HCT116 (cell line): ENCODE results near the gene ENTR1. TPM values are rescaled to one million over a fixed set of nuclear protein-coding genes. Genes with fewer than 3 reads are reported as not detected.

ENCODE experiments used
- ATAC-seq: fragments of 200-7000 bp; cut with Tn5 transposase; 2 replicates; pipeline ENCODE4 v1.9.1; 2020; ENCODE audit warnings: mild to moderate bottlenecking, moderate library complexity
- Bru-seq: library from RNA; stranded (reverse); fragments of 400-500 nt; gene quantifications from one replicate; lab custom pipeline; 2021; lab: Mats Ljungman, UMichigan
- BruChase-seq, 2 experiments: library from RNA; stranded (reverse); fragments of 400-500 nt; gene quantifications; one replicate each; lab custom pipeline; 2021; lab: Mats Ljungman, UMichigan
- BruUV-seq: library from RNA; stranded (reverse); fragments of 400-500 nt; replicated peaks from 2 replicates; lab custom pipeline; 2021; lab: Mats Ljungman, UMichigan
- CTCF ChIA-PET: fragments of 300-600 bp; sonication (Branson Sonifier 250); formaldehyde crosslinking; loops from one replicate; lab custom pipeline; 2021; ENCODE audit warnings: antibody characterized with exemption; lab: Charles Lee
- POLR2A ChIA-PET: fragments of 300-600, 350-600 bp; sonication (Branson Sonifier 250); formaldehyde crosslinking; loops from one replicate; lab custom pipeline; 2021; ENCODE audit warnings: antibody characterized with exemption; lab: Charles Lee
- RAD21 ChIA-PET, 2 experiments: fragments of 300-600 bp; sonication (Branson Sonifier 250); formaldehyde crosslinking; loops; one replicate each; lab custom pipeline; 2023; ENCODE audit warnings: low total read pairs in 2 of 2; ENCODE audit not compliant: uncharacterized antibody in 2 of 2, unreplicated experiment in 2 of 2, low non-redundant PET in 1 of 2; lab: Charles Lee
- DNase-seq: peaks from one replicate; pipeline ENCODE4 v3.0.0-alpha.2; 2010; ENCODE audit warnings: low read depth, low spot score
- H2AFZ ChIP-seq: fragments of 200-600 bp; shearing (Covaris generic), sonication (generic); 2 replicates; pipeline ENCODE4 v1.6.1; 2017; ENCODE audit warnings: low read depth, mixed run types, mixed read lengths, antibody characterized with exemption, low read length; ENCODE audit not compliant: poor library complexity, severe bottlenecking
- H3K27ac ChIP-seq: 2 replicates; pipeline ENCODE4 v1.5.1; 2012; ENCODE audit warnings: low read depth, low read length
- H3K27me3 ChIP-seq: fragments of 200-600 bp; sonication (generic); 2 replicates; pipeline ENCODE4 v1.6.1; 2016; ENCODE audit warnings: mixed run types, low read length, mixed read lengths; ENCODE audit not compliant: insufficient read depth
- H3K36me3 ChIP-seq, 2 experiments: fragments of 200-500 bp in 1 of 2; fragments of 200-600 bp in 1 of 2; sonication (Bioruptor generic) in 1 of 2; sonication (generic) in 1 of 2; 2 replicates each; pipeline versions ENCODE4 v1.5.1 to v1.6.1; 2014 to 2016; ENCODE audit warnings: low read length in 2 of 2, inconsistent platforms in 1 of 2, mixed read lengths in 1 of 2, mixed run types in 1 of 2; ENCODE audit not compliant: insufficient read depth in 2 of 2, control insufficient read depth in 1 of 2
- H3K4me1 ChIP-seq, 2 experiments: fragments of 200-600 bp in 1 of 2; sonication (generic) in 1 of 2; 2 replicates each; pipeline versions ENCODE4 v1.5.1 to v1.6.1; 2012 to 2017; ENCODE audit warnings: low read length in 2 of 2, inconsistent platforms in 1 of 2, mild to moderate bottlenecking in 1 of 2, mixed read lengths in 1 of 2, mixed run types in 1 of 2, moderate library complexity in 1 of 2; ENCODE audit not compliant: insufficient read depth in 2 of 2, control insufficient read depth in 1 of 2
- H3K4me2 ChIP-seq: fragments of 200-600 bp; sonication (generic); 2 replicates; pipeline ENCODE4 v1.6.1; 2017; ENCODE audit warnings: mixed run types, low read length, mixed read lengths
- H3K4me3 ChIP-seq, 2 experiments: fragments of 200-600 bp in 1 of 2; sonication (generic) in 1 of 2; replicated peaks in 1 of 2; 2 replicates each; pipeline ENCODE4 v1.5.1; 2011 to 2016; ENCODE audit warnings: low read length in 2 of 2, control low read depth in 1 of 2, low read depth in 1 of 2, mild to moderate bottlenecking in 1 of 2, mixed read lengths in 1 of 2, mixed run types in 1 of 2
- H3K79me2 ChIP-seq: fragments of 200-600 bp; sonication (generic); 2 replicates; pipeline ENCODE4 v1.6.1; 2017; ENCODE audit warnings: mild to moderate bottlenecking, mixed run types, low read length, moderate library complexity, mixed read lengths; ENCODE audit not compliant: insufficient read depth
- H3K9ac ChIP-seq: fragments of 200-600 bp; sonication (generic); 2 replicates; pipeline ENCODE4 v1.6.1; 2016; ENCODE audit warnings: low read length, mixed read lengths
- H3K9me2 ChIP-seq: fragments of 200-600 bp; sonication (generic), shearing (Covaris generic); 2 replicates; pipeline ENCODE4 v1.6.1; 2017; ENCODE audit warnings: mixed run types, mild to moderate bottlenecking, moderate library complexity; ENCODE audit not compliant: insufficient read depth
- H3K9me3 ChIP-seq, 2 experiments: fragments of 200-500 bp in 1 of 2; fragments of 200-600 bp in 1 of 2; sonication (Bioruptor generic) in 1 of 2; sonication (generic) in 1 of 2; 2 replicates each; pipeline ENCODE4 v1.6.1; 2014 to 2017; ENCODE audit warnings: low read length in 2 of 2, mixed read lengths in 2 of 2, inconsistent platforms in 1 of 2, low read depth in 1 of 2, mild to moderate bottlenecking in 1 of 2, mixed run types in 1 of 2, moderate library complexity in 1 of 2; ENCODE audit not compliant: control insufficient read depth in 1 of 2, insufficient read depth in 1 of 2
- H4K20me1 ChIP-seq: fragments of 200-600 bp; sonication (generic), shearing (Covaris generic); 2 replicates; pipeline ENCODE4 v1.6.1; 2017; ENCODE audit warnings: mixed run types, mild to moderate bottlenecking, moderate library complexity; ENCODE audit not compliant: insufficient read depth
- EGR1 ChIP-seq: IDR thresholded peaks from 2 replicates; pipeline ENCODE4 v1.6.1; 2012; ENCODE audit warnings: low read depth
- ELF1 ChIP-seq: IDR thresholded peaks from 2 replicates; pipeline ENCODE4 v1.6.1; 2012; ENCODE audit warnings: low read depth, borderline replicate concordance
- EZH2 ChIP-seq: fragments of 200-600 bp; sonication (generic); IDR thresholded peaks from 2 replicates; pipeline ENCODE4 v1.6.1; 2017; ENCODE audit warnings: antibody characterized with exemption, mixed run types
- EZH2phosphoT487 ChIP-seq: fragments of 200-600 bp; IDR thresholded peaks from 2 replicates; pipeline ENCODE4 v1.6.1; 2018; ENCODE audit warnings: antibody characterized with exemption, borderline replicate concordance
- POLR2A ChIP-seq: IDR thresholded peaks from 2 replicates; pipeline ENCODE4 v1.7.0; 2011; ENCODE audit warnings: borderline replicate concordance; ENCODE audit not compliant: insufficient read depth, insufficient read length; ENCODE audit errors: extremely low read depth
- POLR2AphosphoS5 ChIP-seq: IDR thresholded peaks from 2 replicates; pipeline ENCODE4 v1.6.1; 2011; ENCODE audit warnings: mild to moderate bottlenecking, low read depth, low read length, moderate library complexity
- SIN3A ChIP-seq: IDR thresholded peaks from 2 replicates; pipeline ENCODE4 v1.6.1; 2012; ENCODE audit warnings: low read depth
- SP1 ChIP-seq: IDR thresholded peaks from 2 replicates; pipeline ENCODE4 v1.6.1; 2012; ENCODE audit warnings: low read depth
- YY1 ChIP-seq: IDR thresholded peaks from 2 replicates; pipeline ENCODE4 v1.6.1; 2011; ENCODE audit warnings: low read length, low read depth, moderate library complexity, mild to moderate bottlenecking; ENCODE audit not compliant: insufficient replicate concordance; ENCODE audit errors: extremely low read depth
- ZFX ChIP-seq: fragments of 450-650 bp; IDR thresholded peaks from 2 replicates; pipeline ENCODE4 v1.6.1; 2017
- ZNF274 ChIP-seq: fragments of 200-500 bp; sonication (Bioruptor generic); IDR thresholded peaks from 2 replicates; pipeline ENCODE4 v1.6.1; 2014; ENCODE audit warnings: mild to moderate bottlenecking, low read depth, low read length, inconsistent platforms
- intact Hi-C: fragments of 100-400 bp; cut with micrococcal nuclease; formaldehyde crosslinking; loops from 2 replicates; pipeline ENCODE4 v1.10.0; 2022
- long read RNA-seq: library from polyadenylated mRNA; unstranded; transcript quantifications from one replicate; pipeline ENCODE4 v2.0.0, GENCODE V29; 2021; ENCODE audit not compliant: unreplicated experiment
- polyA plus RNA-seq: library from polyadenylated mRNA; unstranded; fragments of >200 nt; gene quantifications from 2 replicates; pipeline ENCODE4 v1.2.1, GENCODE V29; 2012; ENCODE audit warnings: missing spikeins
- total RNA-seq: library from RNA; stranded (reverse); gene quantifications from one replicate; pipeline ENCODE4 v1.2.1, GENCODE V29; 2021; ENCODE audit not compliant: unreplicated experiment
- TF ChIP-seq, protein P1 (sequence below): IDR thresholded peaks from 2 replicates; pipeline ENCODE4 v1.6.1; 2012
- TF ChIP-seq, protein P2 (sequence below): IDR thresholded peaks from 2 replicates; pipeline ENCODE4 v1.6.1; 2012; ENCODE audit warnings: low read depth

Gene ENTR1, protein sequence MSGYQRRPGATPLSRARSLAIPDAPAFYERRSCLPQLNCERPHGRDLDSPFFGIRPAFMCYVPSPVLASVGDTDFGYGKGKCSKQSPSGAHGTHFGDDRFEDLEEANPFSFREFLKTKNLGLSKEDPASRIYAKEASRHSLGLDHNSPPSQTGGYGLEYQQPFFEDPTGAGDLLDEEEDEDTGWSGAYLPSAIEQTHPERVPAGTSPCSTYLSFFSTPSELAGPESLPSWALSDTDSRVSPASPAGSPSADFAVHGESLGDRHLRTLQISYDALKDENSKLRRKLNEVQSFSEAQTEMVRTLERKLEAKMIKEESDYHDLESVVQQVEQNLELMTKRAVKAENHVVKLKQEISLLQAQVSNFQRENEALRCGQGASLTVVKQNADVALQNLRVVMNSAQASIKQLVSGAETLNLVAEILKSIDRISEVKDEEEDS
- total RNA-seq = 119 TPM
- polyA plus RNA-seq = 68.1 and 86.5 TPM in 2 replicates
- Bru-seq, nascent RNA = percentile 80 among the genes with signal in this experiment
- BruChase-seq, experiment 1, labeled RNA remaining after a 6-hour chase = percentile 95 among the genes with signal in this experiment
- BruChase-seq, experiment 2, labeled RNA remaining after a 2-hour chase = percentile 93 among the genes with signal in this experiment
- long read RNA-seq, transcript ENTR1-204 (8 exons, 2,129 nt) = major isoform, 32 of 158 reads
- long read RNA-seq, transcript ENTR1-202 (10 exons, 2,304 nt) = minor isoform, 6 of 158 reads
- long read RNA-seq, transcript ENTR1-201 (9 exons, 2,314 nt) = minor isoform, 17 of 158 reads
- long read RNA-seq, partial matches to known transcripts = 55 of 158 reads
- long read RNA-seq, other reads (novel, unspliced or antisense) = 48 of 158 reads

GRCh38 chr9:136410500-136411287 lies at the start of gene ENTR1, which contains the start of gene PMPCA:
TSS of gene ENTR1 (minus strand) at chr9:136410614. CDS start at chr9:136410397, 217 bp downstream.
TSS of gene PMPCA (plus strand) at chr9:136410658. CDS start at chr9:136410669, 11 bp downstream.
- Histone ChIP-seq H3K79me2 (peaks cover 84% of the 10 kb centered on the region), H4K20me1 (no peaks in the 10 kb centered on the region), H3K4me3 (peak within 1 kb of the TSS; percentile 78 to 99), H3K4me1 (peaks cover 12 to 25% of the 10 kb centered on the region in 2 experiments), H3K9ac (peak within 1 kb of the TSS; percentile 97), H3K9me2 (no peaks in the 10 kb centered on the region)
- POLR2A ChIA-PET = no interaction called here
- RAD21 ChIA-PET = no interaction called here
- no peak for TF ChIP-seq EZH2phosphoT487
- peak; percentile 94 for TF ChIP-seq EGR1
- peak; percentile 97 for TF ChIP-seq YY1
- TF ChIP-seq, protein P1, sequence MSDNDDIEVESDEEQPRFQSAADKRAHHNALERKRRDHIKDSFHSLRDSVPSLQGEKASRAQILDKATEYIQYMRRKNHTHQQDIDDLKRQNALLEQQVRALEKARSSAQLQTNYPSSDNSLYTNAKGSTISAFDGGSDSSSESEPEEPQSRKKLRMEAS = peak; percentile 94
- TF ChIP-seq, protein P2, sequence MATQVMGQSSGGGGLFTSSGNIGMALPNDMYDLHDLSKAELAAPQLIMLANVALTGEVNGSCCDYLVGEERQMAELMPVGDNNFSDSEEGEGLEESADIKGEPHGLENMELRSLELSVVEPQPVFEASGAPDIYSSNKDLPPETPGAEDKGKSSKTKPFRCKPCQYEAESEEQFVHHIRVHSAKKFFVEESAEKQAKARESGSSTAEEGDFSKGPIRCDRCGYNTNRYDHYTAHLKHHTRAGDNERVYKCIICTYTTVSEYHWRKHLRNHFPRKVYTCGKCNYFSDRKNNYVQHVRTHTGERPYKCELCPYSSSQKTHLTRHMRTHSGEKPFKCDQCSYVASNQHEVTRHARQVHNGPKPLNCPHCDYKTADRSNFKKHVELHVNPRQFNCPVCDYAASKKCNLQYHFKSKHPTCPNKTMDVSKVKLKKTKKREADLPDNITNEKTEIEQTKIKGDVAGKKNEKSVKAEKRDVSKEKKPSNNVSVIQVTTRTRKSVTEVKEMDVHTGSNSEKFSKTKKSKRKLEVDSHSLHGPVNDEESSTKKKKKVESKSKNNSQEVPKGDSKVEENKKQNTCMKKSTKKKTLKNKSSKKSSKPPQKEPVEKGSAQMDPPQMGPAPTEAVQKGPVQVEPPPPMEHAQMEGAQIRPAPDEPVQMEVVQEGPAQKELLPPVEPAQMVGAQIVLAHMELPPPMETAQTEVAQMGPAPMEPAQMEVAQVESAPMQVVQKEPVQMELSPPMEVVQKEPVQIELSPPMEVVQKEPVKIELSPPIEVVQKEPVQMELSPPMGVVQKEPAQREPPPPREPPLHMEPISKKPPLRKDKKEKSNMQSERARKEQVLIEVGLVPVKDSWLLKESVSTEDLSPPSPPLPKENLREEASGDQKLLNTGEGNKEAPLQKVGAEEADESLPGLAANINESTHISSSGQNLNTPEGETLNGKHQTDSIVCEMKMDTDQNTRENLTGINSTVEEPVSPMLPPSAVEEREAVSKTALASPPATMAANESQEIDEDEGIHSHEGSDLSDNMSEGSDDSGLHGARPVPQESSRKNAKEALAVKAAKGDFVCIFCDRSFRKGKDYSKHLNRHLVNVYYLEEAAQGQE = no peak
- TF ChIP-seq ELF1 = no peak; the same call in 1 of the 2 replicates
- peak; percentile 54; the same call in 1 of the 2 replicates for TF ChIP-seq SP1
- TF ChIP-seq ZNF274 = no peak
- peak; percentile 97 for TF ChIP-seq POLR2AphosphoS5
- TF ChIP-seq SIN3A = peak; percentile 97
- peak; percentile 69 for TF ChIP-seq POLR2A
- TF ChIP-seq EZH2 = no peak
- peak; percentile 54; the same call in 1 of the 2 replicates for TF ChIP-seq ZFX
- TF ChIP-seq, all 23 proteins: peak for 8
- BruUV-seq = no TSS peak
- no peaks in the 10 kb centered on the region for H3K27me3 ChIP-seq
- H3K9me3 ChIP-seq = no peaks in the 10 kb centered on the region
- peak within 1 kb of the TSS; percentile 91 for H3K4me2 ChIP-seq
- DNase-seq (peak; percentile 67), ATAC-seq (peak; percentile 76)
- intact Hi-C loops = no loop called here
- CTCF ChIA-PET = interaction anchor here (0.8 to 1.5 kb wide), 2 partner anchors 10 to 48 kb away, joined by 3 to 6 read pairs; no protein-coding TSS in a partner anchor
- peaks cover 36 to 55% of the 10 kb centered on the region in 2 experiments for H3K36me3 ChIP-seq
- H3K27ac ChIP-seq = peak within 1 kb of the TSS; percentile 93
- no peak within 1 kb of the TSS for H2AFZ ChIP-seq
